Transverse colon (tissue), 3 donors: ENCODE results near the gene ACTR1B.

ENCODE experiments used
- CTCF ChIP-seq, 5 experiments: fragments of 200-600 bp in 3 of 5; fragments of 450-650 bp in 2 of 5; sonication (generic) in 3 of 5; IDR thresholded peaks; 1 replicate in 2 of 5; 2 replicates in 3 of 5; pipeline ENCODE4 v1.5.1; 2016 to 2017; ENCODE audit warnings: antibody characterized with exemption in 5 of 5, inconsistent platforms in 3 of 5, mild to moderate bottlenecking in 2 of 5, moderate library complexity in 1 of 5
- EP300 ChIP-seq: sonication (generic); formaldehyde crosslinking; IDR thresholded peaks from one replicate; pipeline ENCODE4 v1.6.1; 2017; ENCODE audit warnings: antibody characterized with exemption, low read depth
- POLR2A ChIP-seq: fragments of 450-650 bp; IDR thresholded peaks from one replicate; pipeline ENCODE4 v1.6.1; 2016; ENCODE audit warnings: antibody characterized with exemption, mild to moderate bottlenecking, moderate library complexity

- TF ChIP-seq CTCF (IDR thresholded peaks at IDR 0.05) (no peak), POLR2A (no peak), EP300 (no peak)
Observed at GRCh38 chr2:97656905-97657587, 6.8 kb downstream of the ACTR1B start.
